ENCODE measurements around the gene ZNF217.
"Not testable (repeated sequence)": the region's sequence is repeated elsewhere in the genome, so short reads cannot be mapped to it uniquely, and the experiment has no call there.

GRCh38 chr20:53605401-53605800 lies 11.8 kb upstream of the ZNF217 start:
- not testable (repeated sequence) for TF ChIP-seq ZNF274 (IDR thresholded peaks at IDR 0.05; ENCODE audit: low read depth, low read length); SUZ12 (IDR thresholded peaks at IDR 0.05; ENCODE audit: extremely low read depth, insufficient read depth, insufficient read length)

Measured in NT2/D1 (cell line).